Activated T-helper 1 cell treated with anti-CD3 and anti-CD28 coated beads, Interleukin-12 subunit alpha, Interleukin-12 subunit beta, Interleukin-2, Interleukin-4 antibody, amounts not matched to agents 30 ng/mL and 10 ng/mL and 1 ng/mL, durations not matched to agents 14 hours and 24 hours and 36 hours (primary cell): ENCODE data around the gene TMEM131. TPM values are rescaled to one million over a fixed set of nuclear protein-coding genes. Genes with fewer than 3 reads are reported as not detected.
"Not testable (repeated sequence)": the region's sequence is repeated elsewhere in the genome, so short reads cannot be mapped to it uniquely, and the experiment has no call there.

ENCODE experiments used
- DNase-seq: peaks from one replicate; pipeline ENCODE4 v3.0.0; 2021; ENCODE audit warnings: low spot score
- H3K27ac Mint-ChIP-seq: one replicate; pipeline ENCODE4 v1.8.0; 2021; ENCODE audit warnings: mild to moderate bottlenecking, mixed read lengths
- H3K27me3 Mint-ChIP-seq: one replicate; pipeline ENCODE4 v1.8.0; 2022; ENCODE audit warnings: mild to moderate bottlenecking, moderate library complexity, mixed read lengths; ENCODE audit not compliant: insufficient read depth
- H3K36me3 Mint-ChIP-seq: one replicate; pipeline ENCODE4 v1.8.0; 2021; ENCODE audit warnings: low read depth, mixed read lengths
- H3K4me1 Mint-ChIP-seq: one replicate; pipeline ENCODE4 v1.8.0; 2021; ENCODE audit warnings: low read depth, mixed read lengths
- H3K4me3 Mint-ChIP-seq: one replicate; pipeline ENCODE4 v1.8.0; 2021; ENCODE audit warnings: mild to moderate bottlenecking, moderate library complexity, mixed read lengths
- H3K9me3 Mint-ChIP-seq: one replicate; pipeline ENCODE4 v1.8.0; 2021; ENCODE audit warnings: mixed read lengths
- intact Hi-C: fragments of 100-400 bp; cut with micrococcal nuclease; formaldehyde crosslinking; loops from one replicate; pipeline ENCODE4 v1.15.1; 2024
- total RNA-seq: library from RNA; stranded (reverse); gene quantifications from 2 replicates; pipeline ENCODE4 v1.2.3, GENCODE V29; 2022

The TMEM131 gene
- 36.5 and 38.4 TPM in 2 replicates for total RNA-seq

- H3K9me3 Mint-ChIP-seq: no peaks in the 10 kb centered on the region
- peak within 1 kb of the TSS; percentile 98 for H3K27ac Mint-ChIP-seq
- H3K36me3 Mint-ChIP-seq: peaks cover 13% of the 10 kb centered on the region
- intact Hi-C loops: loop anchor here (1.0 to 10.0 kb wide), 15 partner anchors 15 to 1339 kb away; partner anchors contain the start of genes ACTR1B, ANKRD36, EIF5B and LIPT1
- DNase-seq: peak; percentile 94
- peaks cover 4% of the 10 kb centered on the region for H3K27me3 Mint-ChIP-seq
- peak within 1 kb of the TSS; percentile 97 for H3K4me3 Mint-ChIP-seq
- H3K4me1 Mint-ChIP-seq: peaks cover 39% of the 10 kb centered on the region
Measured at GRCh38 chr2:97995734-97996624, at the start of gene TMEM131. Gene TMEM131, minus strand, starts transcription at chr2:97995948. Its CDS starts 286 bp downstream, at chr2:97995662.

DNA sequence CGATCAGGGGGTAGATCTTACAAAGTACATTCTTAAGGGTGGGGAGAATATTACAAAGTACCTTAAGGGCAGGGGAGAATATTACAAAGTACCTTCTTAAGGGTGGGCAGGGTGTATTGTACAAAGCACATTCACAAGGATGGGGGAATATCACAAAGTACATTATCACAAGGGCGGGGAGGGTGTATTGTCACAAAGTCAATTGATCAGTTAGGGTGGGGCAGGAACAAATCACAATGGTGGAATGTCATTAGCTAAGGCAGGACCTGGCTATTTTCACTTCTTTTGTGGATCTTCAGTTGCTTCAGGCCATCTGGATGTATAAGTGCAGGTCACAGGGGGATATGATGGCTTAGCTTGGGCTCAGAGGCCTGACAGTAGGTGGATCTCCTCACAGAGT lies 49.0 kb upstream of the TMEM131 start:
- intact Hi-C loops, H3K4me3 Mint-ChIP-seq, H3K4me1 Mint-ChIP-seq, H3K27me3 Mint-ChIP-seq, DNase-seq, H3K36me3 Mint-ChIP-seq, H3K27ac Mint-ChIP-seq: not testable (repeated sequence)
- peaks cover 31% of the 10 kb centered on the region for H3K9me3 Mint-ChIP-seq

DNA sequence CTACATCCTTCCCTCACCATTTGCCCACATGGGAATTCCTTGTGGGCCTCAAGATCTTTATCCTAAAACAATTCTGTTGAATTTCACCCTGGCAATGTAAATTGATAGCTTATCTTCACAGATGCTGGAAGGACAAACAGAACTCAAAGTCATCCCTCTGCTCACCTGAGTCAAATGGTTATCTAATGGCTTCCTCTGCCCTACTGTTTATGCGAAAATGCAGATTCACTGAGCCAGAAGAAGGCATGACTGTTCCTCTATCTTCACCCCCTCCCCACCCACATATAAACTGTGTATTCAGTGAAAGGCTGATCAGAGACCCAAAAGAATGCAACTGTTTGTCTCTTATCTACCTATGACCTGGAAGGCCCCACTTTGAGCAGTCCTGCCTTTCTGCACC lies 47.4 kb upstream of the TMEM131 start:
- Mint-ChIP-seq H3K4me1 (no peaks in the 10 kb centered on the region), H3K27ac (no peak overlapping the region)

GRCh38 chr2:98040331-98040939 lies 44.7 kb upstream of the TMEM131 start:
- Mint-ChIP-seq H3K9me3 (peaks cover 25% of the 10 kb centered on the region), H3K36me3 (no peaks in the 10 kb centered on the region), H3K4me3 (no peak overlapping the region), H3K27me3 (peaks cover 2% of the 10 kb centered on the region), H3K27ac (no peak overlapping the region), H3K4me1 (no peaks in the 10 kb centered on the region)
- DNase-seq: no peak
- intact Hi-C loops: no loop called here

More for the DNA sequence above, 47.4 kb upstream of the TMEM131 start:
- Mint-ChIP-seq H3K4me3 (no peak overlapping the region), H3K27me3 (peaks cover 2% of the 10 kb centered on the region), H3K9me3 (peaks cover 28% of the 10 kb centered on the region), H3K36me3 (no peaks in the 10 kb centered on the region)
- no peak for DNase-seq
- intact Hi-C loops: no loop called here

- H3K9me3 Mint-ChIP-seq: peaks cover 13% of the 10 kb centered on the region
Measured at GRCh38 chr2:98039085-98039756, 43.5 kb upstream of the TMEM131 start.

DNA sequence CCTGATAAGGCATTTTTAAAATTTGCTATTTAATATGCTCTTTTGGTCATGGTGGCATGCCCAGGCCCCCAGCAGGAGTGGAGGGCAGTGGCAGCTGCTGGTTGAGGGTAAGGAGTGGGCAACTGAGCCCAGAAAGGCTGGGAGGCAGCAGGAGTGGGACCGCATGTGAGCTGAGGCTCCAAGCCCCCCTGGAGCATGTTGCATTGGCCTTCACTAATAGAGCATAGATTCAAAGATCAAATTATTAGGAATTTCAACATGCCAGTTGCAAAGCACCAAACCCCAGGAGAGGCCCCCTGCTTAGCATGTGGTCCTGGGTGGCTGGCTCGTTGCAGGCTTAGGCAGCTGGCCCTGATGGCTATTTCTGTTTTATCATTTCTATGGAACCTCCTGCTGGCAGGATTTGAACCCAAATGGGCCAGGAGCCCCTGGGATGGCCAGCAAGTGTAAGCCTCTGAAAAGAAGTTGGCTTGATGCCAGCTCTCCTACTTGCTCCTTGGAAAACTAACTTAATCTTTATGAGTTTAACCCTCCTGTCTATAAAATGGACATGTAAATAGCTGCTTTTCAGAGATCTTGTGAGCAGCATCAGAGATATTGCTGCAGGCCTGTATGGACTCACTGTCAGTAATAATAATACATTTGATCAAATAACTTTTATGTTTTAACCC lies 42.1 kb upstream of the TMEM131 start:
- Mint-ChIP-seq H3K4me1 (no peaks in the 10 kb centered on the region), H3K27me3 (peaks cover 2% of the 10 kb centered on the region), H3K36me3 (no peaks in the 10 kb centered on the region), H3K9me3 (peaks cover 4% of the 10 kb centered on the region), H3K27ac (no peak overlapping the region), H3K4me3 (no peak overlapping the region)
- intact Hi-C loops: no loop called here
- DNase-seq: no peak

More at GRCh38 chr2:98039085-98039756, 43.5 kb upstream of the TMEM131 start:
- Mint-ChIP-seq H3K36me3 (no peaks in the 10 kb centered on the region), H3K27ac (no peak overlapping the region), H3K4me1 (no peaks in the 10 kb centered on the region), H3K27me3 (peaks cover 2% of the 10 kb centered on the region), H3K4me3 (no peak overlapping the region)
- DNase-seq: no peak
- intact Hi-C loops: no loop called here

GRCh38 chr2:98037206-98037605 lies 41.5 kb upstream of the TMEM131 start:
- Mint-ChIP-seq H3K27ac (no peak overlapping the region), H3K4me3 (no peak overlapping the region), H3K4me1 (no peaks in the 10 kb centered on the region), H3K27me3 (no peaks in the 10 kb centered on the region), H3K9me3 (no peaks in the 10 kb centered on the region), H3K36me3 (no peaks in the 10 kb centered on the region)
- intact Hi-C loops: no loop called here
- DNase-seq: no peak

DNA sequence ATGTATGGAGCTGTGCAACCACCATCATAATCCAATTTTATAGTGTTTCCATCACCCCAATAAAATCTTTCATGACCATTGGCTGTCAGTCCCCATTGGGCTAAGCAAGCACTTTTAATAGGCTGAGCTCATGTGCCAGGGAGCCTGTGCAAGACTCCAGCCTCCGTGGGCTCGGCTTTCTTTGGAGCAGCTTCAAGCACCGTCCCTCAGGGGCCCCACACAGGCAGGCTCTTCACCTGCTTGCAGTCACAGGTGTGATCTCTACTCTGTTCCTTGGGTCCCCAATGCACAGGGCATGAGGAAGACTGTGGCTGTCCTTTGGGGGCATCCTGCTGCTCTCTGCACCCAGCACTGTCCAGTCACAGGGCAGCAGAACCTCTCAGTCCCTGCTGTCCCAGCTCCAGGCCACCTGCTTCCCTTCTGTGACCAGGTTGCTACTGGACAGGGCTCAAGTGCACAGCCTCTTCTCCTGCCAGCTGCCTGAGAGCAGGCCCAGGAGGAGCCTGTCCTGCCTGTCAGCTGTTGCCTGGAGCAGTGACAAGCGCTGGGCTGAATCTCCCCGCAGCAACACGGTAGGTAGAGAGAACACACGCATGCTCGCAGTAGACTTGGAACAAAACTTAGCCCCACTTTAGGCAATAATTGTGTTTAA lies 40.7 kb upstream of the TMEM131 start:
- Mint-ChIP-seq H3K9me3 (no peaks in the 10 kb centered on the region), H3K27ac (no peak overlapping the region), H3K27me3 (no peaks in the 10 kb centered on the region), H3K36me3 (no peaks in the 10 kb centered on the region), H3K4me3 (no peak overlapping the region), H3K4me1 (no peaks in the 10 kb centered on the region)
- intact Hi-C loops: no loop called here
- DNase-seq: no peak

DNA sequence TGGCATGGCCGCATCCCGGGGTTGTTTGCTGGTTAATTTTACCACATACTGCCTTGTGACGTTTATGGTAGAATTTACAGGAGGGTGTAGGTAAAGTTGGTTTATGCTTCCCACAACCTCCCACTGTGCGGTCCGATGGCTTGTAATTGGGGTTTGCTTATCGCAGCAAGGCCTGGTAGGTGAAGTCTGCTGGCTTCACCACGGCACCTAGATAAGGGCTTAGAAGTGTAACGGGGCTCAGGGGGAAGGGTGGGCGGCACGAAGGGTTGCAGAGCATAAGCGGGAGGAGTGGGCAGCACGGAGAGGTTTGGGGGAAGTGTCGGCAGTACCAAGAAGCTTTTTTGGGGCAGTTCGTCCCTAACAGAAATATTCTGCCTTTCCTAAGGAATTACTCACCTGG lies 39.0 kb upstream of the TMEM131 start:
- Mint-ChIP-seq H3K4me3 (no peak overlapping the region), H3K27me3 (no peaks in the 10 kb centered on the region), H3K4me1 (no peaks in the 10 kb centered on the region), H3K9me3 (no peaks in the 10 kb centered on the region), H3K36me3 (no peaks in the 10 kb centered on the region), H3K27ac (no peak overlapping the region)
- DNase-seq: no peak
- intact Hi-C loops: no loop called here

- Mint-ChIP-seq H3K27ac (no peak overlapping the region), H3K36me3 (no peaks in the 10 kb centered on the region), H3K4me1 (peaks cover 9% of the 10 kb centered on the region), H3K27me3 (no peaks in the 10 kb centered on the region), H3K9me3 (no peaks in the 10 kb centered on the region), H3K4me3 (no peak overlapping the region)
- intact Hi-C loops: no loop called here
- no peak for DNase-seq
Measured at GRCh38 chr2:98032086-98032485, 36.3 kb upstream of the TMEM131 start.

DNA sequence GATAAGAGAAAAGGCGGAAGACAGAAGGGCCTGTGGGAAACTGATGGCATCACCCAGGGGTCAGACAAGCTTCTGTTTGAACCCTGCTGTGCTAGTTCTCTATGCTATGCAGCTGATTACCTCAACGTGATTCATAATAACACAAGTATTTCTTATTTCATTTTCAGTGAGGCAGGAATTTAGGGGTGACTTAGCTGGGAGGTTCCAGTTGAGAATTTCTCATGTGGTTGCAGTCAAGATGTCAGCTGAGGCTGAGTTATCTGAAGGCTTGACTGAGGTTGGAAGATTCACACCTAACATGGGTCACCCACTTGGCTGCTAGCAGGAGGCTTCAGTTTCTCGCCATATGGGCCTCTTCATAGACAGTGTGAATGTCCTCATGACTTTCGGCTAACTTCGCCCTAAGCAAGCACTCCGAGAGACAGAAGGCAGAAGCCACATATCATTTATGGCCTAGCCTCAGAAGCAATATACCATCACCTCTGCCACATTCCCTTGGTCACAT lies 34.0 kb upstream of the TMEM131 start:
- intact Hi-C loops: no loop called here
- H3K27me3 Mint-ChIP-seq: no peaks in the 10 kb centered on the region
- no peak for DNase-seq
- no peak overlapping the region for H3K27ac Mint-ChIP-seq
- no peak overlapping the region for H3K4me3 Mint-ChIP-seq
- peaks cover 25% of the 10 kb centered on the region for H3K4me1 Mint-ChIP-seq
- no peaks in the 10 kb centered on the region for H3K9me3 Mint-ChIP-seq
- H3K36me3 Mint-ChIP-seq: no peaks in the 10 kb centered on the region
